Endothelial cell of umbilical vein (primary cell): ENCODE data around the gene TMEM126A. TPM values are rescaled to one million over a fixed set of nuclear protein-coding genes. Genes with fewer than 3 reads are reported as not detected.
"Not testable (repeated sequence)": the region's sequence is repeated elsewhere in the genome, so short reads cannot be mapped to it uniquely, and the experiment has no call there.

Source experiments
- BruUV-seq: library from RNA; stranded (reverse); fragments of 400-500 nt; replicated peaks from 2 replicates; lab custom pipeline; 2021; lab: Mats Ljungman, UMichigan
- CTCF ChIA-PET: fragments of 300-600, 350-600 bp; sonication (Branson Sonifier 250); formaldehyde crosslinking; loops from one replicate; lab custom pipeline; 2021; ENCODE audit warnings: antibody characterized with exemption, inconsistent platforms; lab: Charles Lee
- POLR2A ChIA-PET: fragments of 300-600, 350-600 bp; sonication (Branson Sonifier 250); formaldehyde crosslinking; loops from one replicate; lab custom pipeline; 2021; ENCODE audit warnings: antibody characterized with exemption, inconsistent platforms; lab: Charles Lee
- DNase-seq: peaks from one replicate; pipeline ENCODE4 v3.0.0-alpha.2; 2011; ENCODE audit warnings: low read depth, low spot score
- FAIRE-seq: peaks from 2 replicates; lab custom pipeline; 2011; peaks lifted over from hg19 to GRCh38; lab: Jason Lieb, UNC
- H2AFZ ChIP-seq: 2 replicates; pipeline ENCODE4 v1.6.0; 2012; ENCODE audit warnings: low read depth, low read length, control low read depth, inconsistent platforms
- H3K27ac ChIP-seq: 2 replicates; pipeline ENCODE4 v1.5.1; 2011; ENCODE audit warnings: low read depth, mild to moderate bottlenecking, control low read depth, low read length, moderate library complexity; ENCODE audit not compliant: insufficient read depth
- H3K27me3 ChIP-seq, 2 experiments: 2 replicates each; pipeline versions ENCODE4 v1.6.0 to v1.6.1; 2011; ENCODE audit warnings: low read length in 2 of 2, mixed read lengths in 1 of 2; ENCODE audit not compliant: control insufficient read depth in 2 of 2, insufficient read depth in 2 of 2
- H3K36me3 ChIP-seq, 2 experiments: 2 replicates in 1 of 2; 3 replicates in 1 of 2; pipeline ENCODE4 v1.5.1; 2011; ENCODE audit warnings: low read length in 2 of 2, mild to moderate bottlenecking in 1 of 2, moderate library complexity in 1 of 2; ENCODE audit not compliant: control insufficient read depth in 2 of 2, insufficient read depth in 2 of 2; ENCODE audit errors: extremely low read depth in 1 of 2
- H3K4me1 ChIP-seq: 3 replicates; pipeline ENCODE4 v1.5.1; 2011; ENCODE audit warnings: mild to moderate bottlenecking, low read length; ENCODE audit not compliant: control insufficient read depth, insufficient read depth; ENCODE audit errors: extremely low read depth
- H3K4me2 ChIP-seq: 2 replicates; pipeline ENCODE4 v1.6.1; 2011; ENCODE audit warnings: low read length, control low read depth, mixed read lengths; ENCODE audit not compliant: insufficient read depth
- H3K4me3 ChIP-seq, 3 experiments: fragments of 200-600 bp in 1 of 3; sonication (generic), shearing (Covaris generic) in 1 of 3; replicated peaks in 1 of 3; 2 replicates each; pipeline ENCODE4 v1.5.1; 2011 to 2016; ENCODE audit warnings: control low read depth in 3 of 3, low read length in 3 of 3, mild to moderate bottlenecking in 2 of 3, inconsistent platforms in 1 of 3, low read depth in 1 of 3, moderate library complexity in 1 of 3; ENCODE audit not compliant: insufficient read depth in 1 of 3
- H3K79me2 ChIP-seq: 2 replicates; pipeline ENCODE4 v1.6.0; 2012; ENCODE audit warnings: low read length, inconsistent platforms; ENCODE audit not compliant: control insufficient read depth, insufficient read depth
- H3K9ac ChIP-seq: replicated peaks from 2 replicates; pipeline ENCODE3; 2011; ENCODE audit warnings: low read length, control low read depth; ENCODE audit not compliant: insufficient read depth; ENCODE audit errors: extremely low read depth
- H3K9me1 ChIP-seq: replicated peaks from 3 replicates; pipeline ENCODE4 v1.6.0; 2011; ENCODE audit warnings: mild to moderate bottlenecking, low read length; ENCODE audit not compliant: control insufficient read depth, insufficient read depth; ENCODE audit errors: extremely low read depth
- H3K9me3 ChIP-seq: replicated peaks from 2 replicates; pipeline ENCODE4 v1.5.1; 2012; ENCODE audit warnings: low read length, inconsistent platforms; ENCODE audit not compliant: control insufficient read depth, insufficient read depth
- H4K20me1 ChIP-seq: replicated peaks from 2 replicates; pipeline ENCODE3; 2011; ENCODE audit warnings: mild to moderate bottlenecking, low read length; ENCODE audit not compliant: control insufficient read depth, insufficient read depth; ENCODE audit errors: extremely low read depth
- EZH2 ChIP-seq: IDR thresholded peaks from 2 replicates; pipeline ENCODE4 v1.6.1; 2012; ENCODE audit warnings: borderline replicate concordance, low read depth, mild to moderate bottlenecking, moderate library complexity, low read length, inconsistent platforms; ENCODE audit not compliant: severe bottlenecking
- GATA2 ChIP-seq: IDR thresholded peaks from 2 replicates; pipeline ENCODE4 v1.7.0; 2011; ENCODE audit warnings: low read depth, mild to moderate bottlenecking, moderate library complexity, mixed read lengths, low read length; ENCODE audit not compliant: insufficient read length, insufficient read depth
- JUN ChIP-seq: IDR thresholded peaks from 2 replicates; pipeline ENCODE4 v1.6.1; 2011; ENCODE audit warnings: borderline replicate concordance, low read depth; ENCODE audit not compliant: insufficient read length, insufficient read depth
- MYC ChIP-seq: IDR thresholded peaks from one replicate; pipeline ENCODE4 v1.6.1; 2011; ENCODE audit warnings: mild to moderate bottlenecking, low read depth, low read length
- POLR2A ChIP-seq: IDR thresholded peaks from 2 replicates; pipeline ENCODE4 v1.6.1; 2012; ENCODE audit warnings: low read depth, mild to moderate bottlenecking, control low read depth, low read length
- POLR2AphosphoS5 ChIP-seq: IDR thresholded peaks from 2 replicates; pipeline ENCODE4 v1.6.1; 2012; ENCODE audit warnings: low read depth, mild to moderate bottlenecking, control low read depth, low read length, moderate library complexity; ENCODE audit not compliant: insufficient read depth
- dilution Hi-C: fragments of 300-500 bp; cut with MboI; formaldehyde crosslinking; loops from one replicate; pipeline ENCODE4 v1.15.0; 2019; ENCODE audit warnings: low sequenced_read_pairs; ENCODE audit not compliant: extremely low pct_ligation_motif_present
- intact Hi-C: fragments of 100-400 bp; cut with micrococcal nuclease; formaldehyde crosslinking; loops from one replicate; pipeline ENCODE4 v1.10.0; 2022
- polyA plus RNA-seq, 4 experiments: library from polyadenylated mRNA; depleted of rRNA in 3 of 4; stranded (reverse) in 3 of 4; unstranded in 1 of 4; fragments of >200 nt; gene quantifications; 2 replicates each; pipeline versions ENCODE4 v1.2.1 to v1.2.3, GENCODE V29; 2011 to 2012; ENCODE audit warnings: missing spikeins in 1 of 4
- total RNA-seq: library from RNA; stranded (reverse); gene quantifications from 2 replicates; pipeline ENCODE4 v1.2.3, GENCODE V29; 2021
- TF ChIP-seq, protein P1 (sequence below): IDR thresholded peaks from 2 replicates; pipeline ENCODE4 v1.6.1; 2011; ENCODE audit not compliant: insufficient read depth, insufficient read length

The TMEM126A gene
- total and polyA plus RNA-seq, 2 donors (not counting 3 experiments of a cell fraction or from before 2014, with no cell fraction given) = 35.3 to 45.8 TPM

DNA sequence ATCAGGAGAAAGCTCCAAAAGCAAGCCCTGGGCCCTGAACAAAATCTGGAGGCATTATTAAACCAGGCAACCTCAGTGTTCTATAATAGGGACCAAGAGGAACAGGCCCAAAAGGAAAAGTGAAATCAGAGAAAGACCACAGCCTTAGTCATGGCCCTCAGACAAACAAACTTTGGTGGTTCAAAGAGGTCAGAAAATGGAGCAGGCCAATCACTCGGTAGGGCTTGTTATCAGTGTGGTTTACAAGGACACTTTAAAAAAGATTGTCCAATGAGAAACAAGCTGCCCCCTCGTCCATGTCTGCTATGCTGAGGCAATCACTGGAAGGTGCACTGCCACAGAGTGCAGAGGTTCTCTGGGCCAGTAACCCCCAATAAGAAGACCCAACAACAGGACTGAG, 38.5 kb upstream of the TMEM126A start:
- H3K27me3 ChIP-seq, FAIRE-seq, H3K9ac ChIP-seq, H3K79me2 ChIP-seq, H4K20me1 ChIP-seq, H3K4me2 ChIP-seq, H3K4me1 ChIP-seq, DNase-seq, dilution Hi-C loops, H2AFZ ChIP-seq, intact Hi-C loops, H3K9me1 ChIP-seq, POLR2A ChIA-PET, H3K36me3 ChIP-seq, H3K4me3 ChIP-seq, BruUV-seq, H3K27ac ChIP-seq, CTCF ChIA-PET, H3K9me3 ChIP-seq: not testable (repeated sequence)

DNA sequence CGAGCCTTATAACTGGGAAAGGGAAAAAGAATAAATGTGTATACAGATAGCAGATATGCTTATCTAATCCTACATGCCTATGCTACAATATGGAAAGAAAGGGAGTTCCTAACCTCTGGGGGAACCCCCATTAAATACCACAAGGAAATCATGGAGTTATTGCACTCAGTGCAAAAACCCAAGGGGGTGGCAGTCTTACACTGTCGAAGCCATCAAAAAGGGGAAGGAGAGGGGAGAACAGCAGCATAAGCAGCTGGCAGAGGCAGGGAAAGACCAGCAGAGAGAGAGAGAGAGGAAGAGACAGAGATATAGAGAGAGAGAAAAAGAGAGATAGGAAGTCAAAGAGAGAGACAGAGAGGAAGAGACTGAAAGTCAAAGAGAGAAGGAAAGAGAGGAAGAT, 36.1 kb upstream of the TMEM126A start:
- POLR2A ChIA-PET = not testable (repeated sequence)

DNA sequence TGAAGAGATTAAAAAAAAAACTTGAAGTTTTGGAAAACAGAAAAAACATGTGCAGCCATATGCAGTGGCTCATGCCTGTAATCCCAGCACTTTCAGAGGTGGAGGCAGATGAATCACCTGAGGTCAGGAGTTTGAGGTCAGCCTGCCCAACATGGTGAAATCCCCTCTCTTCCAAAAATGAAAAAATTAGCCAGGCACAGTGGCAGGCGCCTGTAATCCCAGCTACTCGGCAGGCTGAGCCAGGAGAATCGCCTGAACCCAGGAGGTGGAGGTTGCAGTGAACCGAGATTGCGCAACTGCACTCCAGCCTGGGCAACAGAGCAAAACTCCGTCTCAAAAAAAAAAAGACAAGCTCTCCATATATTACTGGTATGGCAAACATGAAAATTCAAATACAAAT, 28.3 kb upstream of the TMEM126A start:
- no peak overlapping the region for H3K27ac ChIP-seq
- H2AFZ ChIP-seq = no peak overlapping the region
- H3K4me2 ChIP-seq = no peak overlapping the region
- H4K20me1 ChIP-seq = no peaks in the 10 kb centered on the region
- no TSS peak for BruUV-seq
- FAIRE-seq (no peak), DNase-seq (no peak)
- no peaks in the 10 kb centered on the region for H3K9me3 ChIP-seq
- H3K27me3 ChIP-seq = peaks cover 0 to 2% of the 10 kb centered on the region in 2 experiments
- TF ChIP-seq GATA2 (no peak), MYC (no peak), EZH2 (no peak), POLR2A (no peak), JUN (no peak), POLR2AphosphoS5 (no peak)
- TF ChIP-seq, protein P1, sequence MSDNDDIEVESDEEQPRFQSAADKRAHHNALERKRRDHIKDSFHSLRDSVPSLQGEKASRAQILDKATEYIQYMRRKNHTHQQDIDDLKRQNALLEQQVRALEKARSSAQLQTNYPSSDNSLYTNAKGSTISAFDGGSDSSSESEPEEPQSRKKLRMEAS = no peak
- intact Hi-C loops = no loop called here
- no peak overlapping the region for H3K4me3 ChIP-seq
- H3K79me2 ChIP-seq = no peaks in the 10 kb centered on the region
- ChIA-PET CTCF (no interaction called here), POLR2A (no interaction called here)
- no peak overlapping the region for H3K9ac ChIP-seq
- H3K9me1 ChIP-seq = no peaks in the 10 kb centered on the region
- no peaks in the 10 kb centered on the region for H3K36me3 ChIP-seq
- dilution Hi-C loops = no loop called here
- H3K4me1 ChIP-seq = no peaks in the 10 kb centered on the region

More for the DNA sequence above, 36.1 kb upstream of the TMEM126A start:
- H3K4me2 ChIP-seq, H3K27me3 ChIP-seq, H3K36me3 ChIP-seq, H3K27ac ChIP-seq, H3K9ac ChIP-seq, H3K4me3 ChIP-seq, H3K9me1 ChIP-seq, H3K9me3 ChIP-seq, intact Hi-C loops, FAIRE-seq, BruUV-seq, H3K4me1 ChIP-seq, DNase-seq, H4K20me1 ChIP-seq, CTCF ChIA-PET, dilution Hi-C loops, H2AFZ ChIP-seq, H3K79me2 ChIP-seq: not testable (repeated sequence)
